ENCODE results near the gene HYDIN.

The HYDIN gene

DNA sequence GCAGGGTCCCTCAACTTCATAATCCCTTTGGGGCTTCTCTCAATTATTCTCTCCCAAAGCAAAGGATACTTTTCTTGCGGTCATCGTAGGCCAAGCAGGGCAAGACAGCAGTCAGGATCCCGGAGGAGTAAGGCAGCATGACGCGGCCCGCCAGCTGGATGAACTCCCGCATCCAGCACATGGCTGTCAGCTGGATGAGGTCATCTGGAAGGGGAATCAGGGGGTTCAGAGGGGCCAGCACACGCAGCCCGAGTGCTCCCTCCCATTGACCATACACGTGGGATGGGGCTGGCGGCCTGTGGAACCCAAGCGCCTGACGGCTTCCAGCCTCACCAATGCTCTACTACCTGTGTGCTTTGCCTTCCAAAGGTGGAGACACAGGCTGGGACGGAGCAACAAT, 448.7 kb downstream of the HYDIN start:
- no peak for DNase-seq

DNA sequence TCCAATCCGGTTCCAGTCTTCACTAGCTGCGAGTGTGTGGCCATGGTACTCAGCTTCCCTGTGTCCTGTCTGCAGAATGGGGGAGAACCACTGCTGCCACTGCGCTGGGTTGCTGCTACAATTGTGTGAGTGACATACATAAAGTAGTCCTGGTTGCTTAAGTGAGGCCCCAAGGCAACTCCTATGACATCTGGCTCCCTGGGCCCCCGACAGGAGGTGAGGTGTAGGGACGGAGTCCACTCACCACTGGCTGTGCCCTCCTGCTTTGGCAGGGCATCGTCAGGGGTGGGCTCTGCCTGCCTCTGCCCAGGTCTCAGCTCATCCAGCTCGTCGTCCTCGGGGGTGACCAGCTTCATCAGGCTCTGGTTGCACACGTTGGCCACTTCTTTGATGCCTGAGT, 450.0 kb downstream of the HYDIN start:
- no peak for DNase-seq

DNA sequence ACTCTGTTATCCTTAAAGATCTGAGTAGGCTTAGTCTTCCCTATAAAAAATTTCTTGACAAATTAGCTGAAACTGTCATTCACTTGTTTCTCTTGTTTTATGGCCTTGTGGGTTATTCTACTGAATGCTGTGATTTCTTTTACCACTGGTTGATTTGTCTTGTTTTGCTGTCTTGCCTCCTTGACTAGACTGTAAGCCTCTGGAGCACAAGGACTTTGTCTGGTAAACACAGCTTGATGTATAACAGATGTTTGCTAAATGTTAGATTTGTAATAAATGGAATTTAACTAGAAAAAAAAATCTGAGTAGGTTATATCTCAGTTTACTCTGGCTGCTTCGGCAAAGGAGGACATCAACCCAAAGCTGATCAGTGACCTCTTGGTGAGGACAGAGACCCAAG, 451.2 kb downstream of the HYDIN start:
- no peak for DNase-seq

DNA sequence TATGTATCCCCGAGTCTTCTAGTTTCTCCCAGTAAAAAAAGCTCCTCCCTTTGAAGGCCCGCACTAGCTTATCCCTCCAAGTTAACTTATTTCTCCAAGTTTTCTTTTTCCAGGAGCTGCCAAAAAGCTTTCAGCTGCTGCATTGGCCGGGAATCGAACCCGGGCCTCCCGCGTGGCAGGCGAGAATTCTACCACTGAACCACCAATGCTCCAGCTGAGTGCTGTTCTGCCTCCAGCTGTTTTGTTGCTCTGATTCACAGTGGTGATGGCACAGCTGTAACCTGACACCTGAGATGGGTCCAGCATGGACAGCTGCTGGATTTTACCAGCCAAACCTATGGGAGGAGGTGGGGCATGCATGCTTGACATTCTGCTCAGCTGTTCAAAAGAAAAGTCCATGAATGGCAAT, 451.6 kb downstream of the HYDIN start:
- no peak for DNase-seq

DNA sequence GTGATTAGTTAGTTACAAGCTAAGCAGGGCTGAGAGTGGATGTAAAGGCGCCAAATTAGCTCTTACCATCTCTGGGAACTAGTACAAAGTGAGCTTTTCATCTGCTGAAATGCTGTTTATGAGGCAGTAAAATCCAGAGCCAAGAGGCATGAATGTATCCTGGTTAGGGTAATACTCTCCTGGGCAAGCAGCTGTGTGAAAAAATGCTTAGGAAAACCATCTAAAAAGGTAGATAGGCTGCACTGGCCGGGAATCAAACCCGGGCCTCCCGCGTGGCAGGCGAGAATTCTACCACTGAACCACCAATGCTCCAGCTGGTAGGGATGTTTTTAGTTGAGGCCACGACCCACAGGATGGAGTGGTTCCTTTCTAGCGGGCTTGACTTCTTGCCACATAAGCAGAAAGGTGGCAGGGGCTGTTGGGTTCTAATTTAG, 452.5 kb downstream of the HYDIN start:
- no peak for DNase-seq

DNA sequence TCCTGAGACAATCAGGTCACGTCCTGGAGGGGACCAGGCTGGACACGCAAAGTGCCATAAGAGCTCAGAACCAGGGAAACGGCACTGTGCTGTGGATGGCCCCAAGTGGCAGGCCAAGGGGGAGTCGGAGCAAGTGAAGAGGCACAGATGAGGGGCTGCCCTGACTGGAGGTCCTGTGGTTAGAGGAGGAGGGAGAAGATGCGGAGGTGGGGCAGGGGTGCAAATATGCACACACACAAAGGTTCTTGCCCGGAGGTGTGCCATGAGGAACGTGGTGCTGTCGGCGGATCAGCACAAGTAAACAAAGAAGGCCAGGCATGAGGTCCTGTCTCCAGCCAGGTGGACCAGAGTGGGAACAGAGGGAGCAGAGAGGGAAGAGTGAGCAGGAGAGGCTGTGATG, 453.0 kb downstream of the HYDIN start:
- no peak for DNase-seq

DNA sequence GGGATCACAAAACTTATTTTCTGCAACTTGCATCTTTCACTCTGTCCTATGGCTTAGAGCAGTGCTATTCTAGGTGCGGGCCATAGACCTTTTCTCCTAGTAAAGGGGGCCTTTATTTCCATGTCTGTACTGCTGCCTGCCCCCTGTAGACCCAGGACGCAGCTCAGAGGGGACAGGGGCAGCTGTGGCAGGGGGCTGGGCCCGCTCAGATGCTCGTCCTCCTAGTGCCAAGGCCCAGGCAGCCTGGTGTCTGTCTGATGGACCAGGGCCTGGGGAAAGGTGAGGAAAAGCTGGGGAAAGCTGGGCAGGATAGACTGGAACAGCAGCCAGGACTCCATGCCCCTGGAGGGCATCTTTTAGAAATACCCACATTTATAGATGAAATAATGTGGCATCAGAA, 455.1 kb downstream of the HYDIN start:
- no peak for DNase-seq

DNA sequence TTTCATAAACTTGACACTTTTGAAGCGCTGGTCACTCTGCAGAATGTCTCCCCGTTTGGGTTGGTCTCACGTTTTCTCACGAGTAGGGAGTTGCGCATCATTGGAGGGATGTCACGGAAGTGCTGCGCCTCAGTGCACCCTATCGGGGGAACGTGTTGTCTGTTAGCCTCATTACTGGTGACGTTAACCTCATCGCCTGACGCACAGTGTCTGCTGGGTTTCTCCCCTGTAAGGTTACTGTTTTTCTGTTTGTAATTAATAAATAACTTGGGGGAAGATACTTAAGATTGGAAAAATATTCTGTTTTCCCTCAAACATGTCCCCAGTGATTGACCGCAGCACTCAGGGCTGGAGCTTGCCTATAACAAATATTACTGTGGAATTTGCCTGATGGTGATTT, 456.3 kb downstream of the HYDIN start:
- DNase-seq, result no peak

DNA sequence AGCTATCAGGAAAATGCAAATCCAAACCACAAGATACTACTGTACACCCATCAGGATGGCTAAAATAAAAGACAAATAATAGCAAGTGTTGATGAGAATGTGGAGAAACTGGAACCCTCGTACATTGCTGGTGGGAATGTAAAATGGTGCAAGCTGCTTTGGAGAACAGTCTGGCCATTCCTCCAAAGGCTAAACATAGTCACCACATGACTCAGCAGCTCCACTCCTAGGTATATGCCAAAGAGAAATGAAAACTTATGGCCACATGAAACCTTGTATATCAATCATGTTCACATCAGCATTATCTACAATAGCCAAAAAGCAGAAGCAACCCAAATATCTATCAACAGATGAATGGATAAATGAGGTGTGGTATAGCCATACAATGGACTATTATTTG, 458.0 kb downstream of the HYDIN start:
- no peak for DNase-seq

DNA sequence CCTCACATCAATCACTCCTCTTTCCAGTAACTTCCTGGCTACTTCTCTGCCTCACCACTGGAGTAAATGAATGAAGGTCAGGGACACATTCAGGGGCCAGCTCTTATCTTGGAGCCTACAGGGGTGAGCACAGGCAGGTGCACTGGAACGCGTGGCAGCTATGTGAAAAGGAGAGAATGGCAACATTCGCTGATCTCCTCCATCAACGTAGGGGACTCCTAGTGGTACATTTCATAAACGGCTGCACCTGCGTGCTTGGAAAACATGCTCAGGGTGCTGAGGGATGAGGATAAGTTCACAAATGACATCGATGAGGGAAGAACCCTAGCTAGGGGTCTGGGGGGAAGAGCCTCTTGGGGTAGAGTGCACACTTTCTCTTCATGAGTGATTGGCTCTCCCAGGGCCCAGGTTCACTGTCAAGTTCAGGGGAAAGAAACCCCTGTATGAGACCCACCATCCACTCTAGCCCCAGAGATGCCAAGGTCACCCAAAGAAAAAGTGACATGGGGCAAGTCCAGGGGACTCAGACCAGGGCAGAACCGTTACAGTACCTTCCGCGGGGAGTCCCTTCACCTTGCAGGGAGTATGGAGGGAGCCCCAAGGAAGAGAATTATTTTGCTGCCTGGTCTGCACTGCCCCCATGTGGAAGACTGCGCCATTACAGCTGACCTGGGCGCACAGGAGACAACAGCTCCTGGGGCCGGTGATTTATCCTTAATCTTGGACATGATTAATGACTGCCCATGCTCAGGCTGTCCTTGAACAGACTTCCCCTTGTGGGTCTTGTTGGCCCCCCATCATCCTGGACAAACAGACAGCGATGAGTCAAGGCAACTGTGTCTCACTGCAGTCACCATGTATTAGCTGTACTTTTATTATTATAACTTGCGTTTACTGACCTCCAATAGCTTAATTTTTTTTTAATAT, 459.6 kb downstream of the HYDIN start:
- DNase-seq, result no peak

DNA sequence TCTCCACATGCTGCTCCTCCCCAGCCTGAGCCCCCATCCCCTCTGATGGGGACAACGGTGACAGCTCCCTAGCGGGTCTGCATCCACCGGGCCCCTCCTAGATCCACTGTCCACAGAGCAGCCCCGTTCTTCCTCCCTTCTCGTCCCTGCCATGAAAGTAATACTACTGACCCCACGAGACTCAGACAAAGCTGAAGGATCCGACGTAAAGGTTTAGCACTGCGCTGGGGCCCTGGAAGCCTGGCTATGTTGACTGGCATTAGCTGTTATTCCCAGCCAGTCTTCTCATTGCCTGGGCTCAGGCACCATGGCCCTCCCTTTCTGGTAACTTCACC, 460.3 kb downstream of the HYDIN start:
- no peak for DNase-seq

DNA sequence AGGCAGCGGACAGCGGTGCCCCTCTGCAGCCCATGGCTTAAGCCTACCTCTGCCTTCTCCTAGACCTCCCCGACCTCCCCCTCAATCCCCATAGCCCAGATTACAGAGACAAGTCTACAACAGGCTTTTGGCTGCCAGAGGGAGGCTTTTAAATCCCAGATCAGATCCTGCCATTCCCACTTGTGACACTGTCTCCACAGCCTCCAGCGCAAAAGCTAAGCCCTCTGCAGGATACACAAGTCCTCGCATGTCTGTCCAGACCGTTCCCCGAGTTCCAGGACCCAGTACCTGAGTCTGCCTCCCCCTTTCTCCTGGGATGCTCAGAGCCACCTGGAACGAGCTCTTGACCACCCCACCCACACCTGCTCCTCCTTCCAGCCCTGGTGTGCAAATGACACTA, 460.8 kb downstream of the HYDIN start:
- DNase-seq, result no peak

DNA sequence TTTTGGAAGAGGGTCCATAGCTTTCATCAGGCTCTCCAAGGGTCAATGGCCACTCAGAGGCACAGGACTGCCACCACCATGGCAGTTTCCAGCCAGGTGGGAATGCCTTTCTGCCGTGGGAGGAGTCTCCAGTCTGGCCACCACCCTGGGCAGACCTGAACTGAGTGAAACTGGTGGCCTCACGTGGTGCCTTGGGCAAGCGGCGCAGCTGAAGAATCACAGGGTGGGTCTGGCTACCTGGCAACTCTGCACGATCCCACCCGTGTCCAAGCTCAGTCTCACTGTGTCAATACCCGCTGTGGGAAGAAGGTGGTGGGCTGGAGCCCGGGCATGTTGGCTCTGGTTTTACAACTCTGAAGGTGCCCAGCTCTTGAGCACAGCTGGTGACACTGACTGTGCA, 461.4 kb downstream of the HYDIN start:
- DNase-seq, result no peak

DNA sequence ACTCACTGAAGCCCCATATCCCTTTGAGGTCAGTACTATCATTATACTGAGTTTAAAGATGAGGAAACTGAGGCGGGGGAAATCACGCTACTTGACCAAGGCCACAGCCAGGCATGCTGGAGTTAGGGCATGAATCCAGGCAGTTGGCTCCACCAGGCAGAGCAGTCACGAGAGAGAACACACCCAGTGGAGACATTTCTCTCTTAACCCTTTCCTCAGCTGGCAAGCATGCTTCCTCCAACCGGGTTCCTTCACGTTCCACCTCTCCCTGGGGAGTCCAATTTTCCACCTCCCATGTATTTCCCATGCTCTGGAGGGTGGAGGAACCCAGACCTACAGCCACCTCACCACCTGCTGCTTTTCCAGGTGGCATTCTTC, 462.3 kb downstream of the HYDIN start:
- DNase-seq, result no peak

DNA sequence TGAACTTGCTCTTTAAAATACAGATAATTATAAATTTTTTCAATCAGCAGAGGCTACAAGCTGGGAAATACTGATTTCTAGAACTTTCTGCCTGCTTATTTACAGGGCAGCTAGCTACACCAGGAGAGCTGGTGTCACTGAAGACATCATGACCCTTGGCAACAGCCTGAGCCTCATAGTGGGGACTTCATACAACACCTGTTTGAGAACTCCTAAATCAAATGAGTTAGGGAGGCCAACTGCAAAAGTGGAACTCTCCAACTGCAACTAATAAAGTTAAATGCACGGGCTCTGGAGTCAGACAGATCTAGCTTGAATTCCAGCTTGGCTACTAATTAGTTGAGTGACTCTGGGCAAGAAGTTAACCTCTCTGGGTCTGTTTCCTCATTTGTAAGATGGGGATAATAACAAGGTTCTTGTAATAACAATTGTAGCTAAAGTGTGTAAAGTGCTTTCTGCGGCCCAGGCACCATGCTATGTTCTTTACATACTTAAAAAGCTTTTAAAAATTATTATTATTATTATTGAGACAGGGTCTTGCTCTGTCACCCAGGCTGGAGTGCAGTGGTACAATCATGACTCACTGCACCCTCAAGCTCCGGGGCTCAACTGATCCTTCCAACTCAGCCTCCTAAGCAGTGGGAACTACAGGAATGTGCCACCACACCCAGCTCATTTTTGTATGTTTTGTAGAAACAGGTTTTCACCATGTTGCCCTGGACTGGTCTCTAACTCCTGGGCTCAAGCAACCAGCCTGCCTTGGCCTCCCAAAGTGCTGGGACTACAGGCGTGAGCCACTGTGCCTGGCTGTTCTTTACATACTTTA, 462.9 kb downstream of the HYDIN start:
- DNase-seq, result no peak

DNA sequence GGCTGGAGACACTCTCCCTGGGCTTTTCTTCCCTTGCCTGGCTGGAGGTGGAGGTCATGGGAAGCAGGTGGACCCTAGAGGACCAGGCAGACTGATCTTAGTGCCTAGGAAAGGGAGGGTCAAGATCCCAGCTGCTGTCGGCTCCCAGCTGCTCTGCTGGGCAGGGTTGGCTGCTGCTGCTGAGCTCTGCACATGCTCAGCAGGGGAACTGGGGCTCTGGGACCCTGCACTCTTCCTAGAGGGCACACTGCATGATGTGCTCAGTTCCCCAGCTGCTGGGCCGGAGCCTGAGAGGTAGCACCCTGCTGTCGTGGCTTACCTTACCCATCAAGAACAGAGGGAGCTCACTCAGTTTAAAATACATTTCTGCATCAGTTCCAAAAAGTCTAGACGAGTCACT, 463.9 kb downstream of the HYDIN start:
- no peak for DNase-seq

DNA sequence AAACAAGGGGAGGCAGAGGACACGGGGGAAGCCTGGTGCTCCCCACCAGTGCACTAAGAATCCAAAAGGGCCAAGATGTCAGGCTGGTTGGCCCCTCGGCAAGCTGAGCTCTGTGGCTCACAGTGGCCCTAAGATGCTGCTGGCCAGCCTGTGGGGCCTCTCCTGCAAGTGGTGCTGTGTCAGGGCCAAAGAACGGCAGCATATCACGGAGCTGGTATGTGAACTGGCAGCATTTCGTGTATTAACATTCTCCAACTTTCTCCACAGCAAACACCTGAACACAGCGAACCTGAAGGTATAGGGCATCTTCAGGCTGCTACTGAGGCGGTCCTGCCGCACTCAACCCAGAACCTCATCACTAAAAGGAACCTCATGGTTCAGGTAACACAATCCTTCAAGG, 464.3 kb downstream of the HYDIN start:
- no peak for DNase-seq

DNA sequence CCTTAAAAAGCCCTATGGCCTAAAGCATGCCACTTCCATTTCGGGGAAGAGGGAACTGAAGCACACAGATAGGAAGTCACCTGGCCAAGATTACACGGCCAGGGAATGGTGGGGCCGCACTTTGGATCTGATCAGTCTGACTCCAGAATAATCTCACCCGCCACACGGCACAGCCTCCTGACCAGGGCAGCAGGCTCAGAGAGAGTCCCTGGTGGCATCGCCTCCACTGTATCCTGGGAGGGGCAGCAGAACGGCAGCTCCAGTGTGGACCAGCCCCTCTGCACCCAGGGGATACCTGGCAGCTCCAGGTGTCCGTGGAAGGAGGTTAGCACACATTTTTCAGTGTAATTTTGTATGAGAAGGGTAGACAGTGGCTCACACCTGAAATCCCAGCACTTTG, 465.0 kb downstream of the HYDIN start:
- DNase-seq, result no peak

DNA sequence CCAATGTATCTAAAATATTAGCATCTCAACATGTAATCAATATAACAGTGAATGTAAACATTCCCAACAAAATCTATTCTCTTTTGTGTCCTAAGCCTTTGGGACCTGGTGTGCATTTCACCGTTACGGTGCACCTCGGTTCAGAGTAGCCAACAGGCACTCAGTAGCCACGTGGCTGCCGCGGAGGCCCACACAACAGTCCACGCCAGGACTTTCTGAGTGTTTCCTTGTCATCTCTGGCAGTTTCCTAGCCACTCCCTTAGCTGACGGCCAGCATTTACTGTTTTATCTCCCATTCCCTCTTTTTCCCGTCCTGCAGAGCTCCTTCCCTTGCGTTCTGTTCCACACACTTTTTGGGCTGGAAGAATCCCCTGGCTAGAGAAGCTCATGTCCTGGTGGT, 465.9 kb downstream of the HYDIN start:
- no peak for DNase-seq

DNA sequence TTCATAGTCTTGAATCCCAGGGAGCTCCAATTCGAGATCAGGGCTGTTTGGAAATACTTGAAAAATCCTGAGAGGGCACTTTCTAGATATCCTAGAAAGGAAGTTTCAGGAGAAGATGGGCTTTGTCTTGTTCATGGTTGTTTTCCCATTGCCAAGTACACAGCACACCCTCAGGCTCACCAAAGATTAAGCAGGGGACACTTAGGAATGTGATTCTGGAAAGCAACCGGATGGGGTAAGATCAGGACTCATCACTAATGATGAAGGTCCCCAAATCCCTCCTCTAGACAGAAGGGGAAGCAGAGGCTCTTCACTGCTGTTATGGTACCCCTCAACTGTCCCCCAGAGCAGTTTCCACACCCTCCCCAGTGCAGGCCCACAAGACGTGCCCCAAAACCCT, 470.3 kb downstream of the HYDIN start:
- no peak for DNase-seq

DNA sequence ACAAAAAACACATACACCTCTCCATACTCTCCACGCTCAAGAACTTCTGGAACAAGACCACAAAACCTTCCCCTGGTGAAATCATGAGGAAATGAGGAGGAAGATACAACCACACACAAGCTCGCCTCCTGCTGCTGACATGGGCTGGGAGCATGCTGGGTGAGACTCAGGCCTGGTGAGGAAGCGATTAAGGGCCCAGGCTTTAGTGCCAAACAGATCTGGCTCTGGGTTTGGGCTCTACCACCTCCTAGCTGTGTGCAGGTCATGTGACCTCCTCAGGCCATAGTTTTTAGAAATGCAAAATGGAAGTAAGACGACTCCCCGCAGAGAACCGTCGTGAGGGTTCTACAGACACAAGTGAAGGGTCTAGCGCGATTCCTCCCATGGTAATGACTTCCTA, 470.9 kb downstream of the HYDIN start:
- DNase-seq, result no peak

DNA sequence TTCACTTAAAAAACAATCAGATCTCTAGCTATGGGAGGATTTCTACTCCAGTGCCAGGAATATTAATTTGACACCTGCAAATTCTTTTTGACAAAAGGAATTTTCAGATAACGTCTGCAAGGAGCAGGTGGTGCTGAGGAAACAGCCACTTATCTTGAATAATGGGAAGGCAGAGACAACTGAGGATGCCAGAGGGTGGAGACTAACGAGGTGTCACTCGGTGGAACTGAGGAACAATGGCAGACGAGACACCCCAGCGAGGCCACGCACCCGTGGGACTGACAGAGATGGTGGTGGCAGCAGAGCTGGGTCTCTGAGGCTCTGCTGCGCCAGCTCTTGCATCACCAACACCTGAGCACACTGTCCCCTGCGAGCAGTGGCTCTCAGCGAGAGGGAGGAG, 471.7 kb downstream of the HYDIN start:
- no peak for DNase-seq
